Measurements from ENCODE around the gene ACVR1C.

ACVR1C gene

DNA sequence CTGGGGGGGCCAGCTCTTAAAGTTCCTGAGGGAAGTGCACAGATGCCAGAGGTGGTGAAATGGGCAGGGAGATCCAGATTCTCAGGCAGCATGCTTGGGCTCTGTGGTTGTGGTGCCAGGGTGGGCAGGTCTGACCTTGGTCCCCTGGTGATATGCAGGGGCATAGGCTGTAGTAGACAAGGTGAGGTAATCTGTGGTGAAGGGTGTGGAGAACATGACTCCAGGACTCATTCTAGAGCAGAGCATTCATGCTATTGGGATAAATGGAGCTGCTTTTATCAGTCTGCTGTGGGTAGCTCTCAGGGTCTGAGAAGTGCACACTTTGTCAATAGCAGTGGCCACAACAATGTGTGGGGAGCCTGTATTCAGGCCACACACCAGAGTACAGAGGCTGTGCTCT is 16.9 kb downstream of the ACVR1C start:
- TF ChIP-seq, protein P1, sequence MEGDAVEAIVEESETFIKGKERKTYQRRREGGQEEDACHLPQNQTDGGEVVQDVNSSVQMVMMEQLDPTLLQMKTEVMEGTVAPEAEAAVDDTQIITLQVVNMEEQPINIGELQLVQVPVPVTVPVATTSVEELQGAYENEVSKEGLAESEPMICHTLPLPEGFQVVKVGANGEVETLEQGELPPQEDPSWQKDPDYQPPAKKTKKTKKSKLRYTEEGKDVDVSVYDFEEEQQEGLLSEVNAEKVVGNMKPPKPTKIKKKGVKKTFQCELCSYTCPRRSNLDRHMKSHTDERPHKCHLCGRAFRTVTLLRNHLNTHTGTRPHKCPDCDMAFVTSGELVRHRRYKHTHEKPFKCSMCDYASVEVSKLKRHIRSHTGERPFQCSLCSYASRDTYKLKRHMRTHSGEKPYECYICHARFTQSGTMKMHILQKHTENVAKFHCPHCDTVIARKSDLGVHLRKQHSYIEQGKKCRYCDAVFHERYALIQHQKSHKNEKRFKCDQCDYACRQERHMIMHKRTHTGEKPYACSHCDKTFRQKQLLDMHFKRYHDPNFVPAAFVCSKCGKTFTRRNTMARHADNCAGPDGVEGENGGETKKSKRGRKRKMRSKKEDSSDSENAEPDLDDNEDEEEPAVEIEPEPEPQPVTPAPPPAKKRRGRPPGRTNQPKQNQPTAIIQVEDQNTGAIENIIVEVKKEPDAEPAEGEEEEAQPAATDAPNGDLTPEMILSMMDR (IDR thresholded peaks at IDR 0.05; ENCODE audit: low read depth, low read length): no peak
- no peaks in the 10 kb centered on the region for H3K9me3 ChIP-seq
- H3K27me3 ChIP-seq: no peaks in the 10 kb centered on the region
- H3K4me1 ChIP-seq: no peaks in the 10 kb centered on the region
- DNase-seq: no peak
- no peak overlapping the region for H3K4me3 ChIP-seq (ENCODE audit: low read depth, low read length)
- no peaks in the 10 kb centered on the region for H3K36me3 ChIP-seq

DNA sequence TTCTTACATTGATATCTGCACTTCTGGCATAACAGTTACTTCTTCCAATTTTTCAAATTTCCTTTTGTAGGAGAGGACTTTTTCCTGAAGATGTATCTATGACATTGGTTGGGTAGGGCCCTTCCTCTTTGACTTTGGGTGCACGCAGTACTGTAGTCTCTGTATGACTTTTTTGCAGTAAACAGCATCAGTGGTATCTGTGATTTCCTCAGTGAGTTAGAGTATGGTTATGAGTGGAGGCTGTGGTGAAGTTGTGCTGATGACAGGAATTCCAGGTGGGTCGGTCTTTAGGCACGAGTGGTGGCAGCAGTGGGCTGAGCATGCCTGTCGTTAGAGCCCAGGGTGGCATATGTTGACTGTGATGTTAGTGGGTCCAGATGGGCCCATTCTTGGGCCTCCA is 17.6 kb downstream of the ACVR1C start:
- Histone ChIP-seq H3K9me3 (no peaks in the 10 kb centered on the region), H3K4me3 (ENCODE audit: low read depth, low read length) (no peak overlapping the region), H3K36me3 (no peaks in the 10 kb centered on the region), H3K27me3 (no peaks in the 10 kb centered on the region), H3K4me1 (no peaks in the 10 kb centered on the region)
- DNase-seq: no peak
- TF ChIP-seq, protein P1 (IDR thresholded peaks at IDR 0.05; ENCODE audit: low read depth, low read length): no peak

DNA sequence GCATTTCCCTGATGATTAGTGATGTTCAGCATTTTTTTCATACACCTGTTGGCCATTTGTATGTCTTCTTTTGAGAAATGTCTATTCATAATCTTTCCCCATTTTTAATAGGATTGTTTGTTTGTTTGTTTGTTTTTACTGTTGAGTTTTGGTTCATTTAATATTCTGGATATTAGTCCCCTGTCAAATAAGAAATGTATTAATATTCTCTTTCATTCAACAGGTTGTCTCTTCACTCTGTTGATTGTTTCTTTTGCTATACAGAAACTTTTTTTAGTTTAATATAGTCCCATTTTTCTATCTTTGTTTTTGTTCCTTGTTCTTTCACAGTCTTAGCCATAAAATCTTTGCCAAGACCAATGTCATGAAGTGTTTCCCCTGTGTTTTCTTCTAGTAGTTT is 22.1 kb downstream of the ACVR1C start:
- DNase-seq: no peak

DNA sequence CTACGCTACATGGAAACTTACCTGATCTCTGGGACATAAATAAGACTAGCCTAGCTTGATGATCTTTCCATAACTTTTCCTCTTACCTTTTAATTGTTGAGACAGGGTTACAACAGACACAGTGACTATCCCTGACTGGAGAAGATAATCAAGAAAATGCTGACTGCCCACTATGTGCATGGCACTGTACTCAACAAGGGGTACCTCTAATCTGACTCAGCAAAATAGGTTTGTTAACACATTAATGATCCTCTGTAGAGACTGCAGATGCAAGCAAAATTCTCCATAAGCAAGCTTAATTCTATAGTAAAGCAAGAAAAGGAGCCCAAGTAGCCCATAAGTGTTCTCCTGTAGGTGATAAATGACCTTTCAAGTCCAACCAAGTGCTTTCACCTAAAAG is 25.5 kb downstream of the ACVR1C start:
- no peak for DNase-seq
- no peaks in the 10 kb centered on the region for H3K4me1 ChIP-seq
- no peaks in the 10 kb centered on the region for H3K9me3 ChIP-seq
- no peak overlapping the region for H3K4me3 ChIP-seq (ENCODE audit: low read depth, low read length)
- no peaks in the 10 kb centered on the region for H3K27me3 ChIP-seq
- H3K36me3 ChIP-seq: no peaks in the 10 kb centered on the region
- TF ChIP-seq, protein P1 (IDR thresholded peaks at IDR 0.05; ENCODE audit: low read depth, low read length): no peak

More for the DNA sequence above, 22.1 kb downstream of the ACVR1C start:
- H3K27me3 ChIP-seq: no peaks in the 10 kb centered on the region
- no peaks in the 10 kb centered on the region for H3K4me1 ChIP-seq
- TF ChIP-seq, protein P1 (IDR thresholded peaks at IDR 0.05; ENCODE audit: low read depth, low read length): no peak
- H3K9me3 ChIP-seq: no peaks in the 10 kb centered on the region
- H3K36me3 ChIP-seq: no peaks in the 10 kb centered on the region
- no peak overlapping the region for H3K4me3 ChIP-seq (ENCODE audit: low read depth, low read length)

DNA sequence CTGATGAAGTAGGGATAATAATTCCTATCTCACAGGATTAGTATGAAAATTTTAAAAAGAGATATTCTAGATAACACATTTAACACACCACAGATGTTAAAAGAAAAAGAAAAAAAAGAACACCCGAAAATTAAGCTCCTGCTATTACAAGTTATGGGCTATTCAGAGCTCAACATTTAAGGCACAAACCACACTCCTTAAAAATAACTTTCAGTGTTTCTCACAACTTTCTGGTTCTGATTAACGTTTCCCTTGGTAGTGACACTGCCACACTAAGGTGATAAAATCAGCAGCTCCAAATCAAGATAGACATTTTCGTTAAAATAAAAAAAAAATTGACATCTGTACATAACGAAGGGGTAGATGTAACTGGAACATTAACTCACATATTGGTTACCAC is 26.9 kb downstream of the ACVR1C start:
- no peaks in the 10 kb centered on the region for H3K27me3 ChIP-seq

DNA sequence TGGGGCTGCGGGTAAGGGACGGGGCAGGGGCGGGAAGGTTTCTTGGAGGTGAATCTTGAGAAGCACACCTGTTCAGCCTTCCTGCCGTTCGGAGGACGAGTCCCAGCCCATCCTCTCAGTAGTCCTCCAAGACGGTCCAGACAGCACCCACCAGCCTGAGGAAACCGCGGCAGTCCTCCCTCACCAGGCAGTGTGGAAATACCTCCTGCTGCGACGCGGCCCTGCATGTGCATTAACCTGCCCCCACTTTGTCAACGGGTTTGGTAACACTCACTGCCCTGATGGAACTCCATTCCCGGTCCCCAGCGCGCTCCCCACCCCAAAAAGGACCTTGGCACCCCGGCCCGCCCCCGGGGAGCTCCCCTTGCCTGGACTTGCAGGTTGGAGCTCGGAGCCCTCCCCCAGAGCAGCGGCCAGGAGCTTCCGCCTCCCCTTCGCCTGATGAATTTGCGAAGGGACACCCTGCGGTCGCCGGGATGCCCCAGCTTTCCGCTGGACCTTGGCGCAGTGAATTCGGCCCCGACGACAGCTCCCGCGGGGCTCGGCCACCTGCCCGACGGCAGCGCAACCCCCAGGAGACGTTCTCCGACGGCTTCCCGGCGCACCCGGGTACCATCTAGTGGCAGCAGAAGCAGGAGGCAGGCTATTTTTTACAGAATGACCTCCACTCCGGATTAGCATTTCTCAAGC is 31.5 kb downstream of the ACVR1C start:
- Histone ChIP-seq H3K4me1 (no peaks in the 10 kb centered on the region), H3K4me3 (ENCODE audit: low read depth, low read length) (no peak overlapping the region), H3K36me3 (no peaks in the 10 kb centered on the region), H3K9me3 (no peaks in the 10 kb centered on the region), H3K27me3 (no peaks in the 10 kb centered on the region)
- peak; percentile 34 for DNase-seq
- TF ChIP-seq, protein P1 (IDR thresholded peaks at IDR 0.05; ENCODE audit: low read depth, low read length): peak; percentile 25; the same call in 1 of the 2 replicates

More for the DNA sequence above, 26.9 kb downstream of the ACVR1C start:
- H3K9me3 ChIP-seq: no peaks in the 10 kb centered on the region
- no peak for DNase-seq
- no peaks in the 10 kb centered on the region for H3K4me1 ChIP-seq
- H3K36me3 ChIP-seq: no peaks in the 10 kb centered on the region
- H3K4me3 ChIP-seq (ENCODE audit: low read depth, low read length): no peak overlapping the region
- TF ChIP-seq, protein P1 (IDR thresholded peaks at IDR 0.05; ENCODE audit: low read depth, low read length): no peak
